Sigmoid colon (tissue), 7 donors: ENCODE data around the gene MCHR1. TPM values are rescaled to one million over a fixed set of nuclear protein-coding genes. Genes with fewer than 3 reads are reported as not detected.
"Not testable (repeated sequence)": the region's sequence is repeated elsewhere in the genome, so short reads cannot be mapped to it uniquely, and the experiment has no call there.

Experiments used
- DNase-seq: peaks from one replicate; pipeline ENCODE4 v3.0.0-alpha.2; 2019
- H3K27ac ChIP-seq, 4 donors: fragments of 200-600 bp; sonication (generic); one replicate each; pipeline ENCODE4 v1.5.1; 2016 to 2019; ENCODE audit warnings: mild to moderate bottlenecking in 1 of 4
- H3K27me3 ChIP-seq, 3 donors: fragments of 200-600 bp; sonication (generic); one replicate each; pipeline ENCODE4 v1.5.1; 2019; ENCODE audit warnings: mild to moderate bottlenecking in 1 of 3
- H3K36me3 ChIP-seq, 4 donors: fragments of 200-600 bp; sonication (generic); one replicate each; pipeline ENCODE4 v1.5.1; 2016 to 2019
- H3K4me1 ChIP-seq, 4 donors: fragments of 200-600 bp; sonication (generic); one replicate each; pipeline ENCODE4 v1.5.1; 2017 to 2019
- H3K4me3 ChIP-seq, 4 donors: fragments of 200-600 bp; sonication (generic); one replicate each; pipeline ENCODE4 v1.5.1; 2017 to 2019; ENCODE audit warnings: mild to moderate bottlenecking in 2 of 4, moderate library complexity in 1 of 4
- H3K9me3 ChIP-seq, 4 donors: fragments of 200-600 bp in 3 of 4; sonication (generic) in 3 of 4; one replicate each; pipeline versions ENCODE4 v1.5.1 to v1.6.1; 2013 to 2019
- EP300 ChIP-seq, 4 donors: sonication (generic); formaldehyde crosslinking; IDR thresholded peaks; one replicate each; pipeline ENCODE4 v1.6.1; 2017; ENCODE audit warnings: antibody characterized with exemption in 4 of 4
- POLR2A ChIP-seq, 2 donors: fragments of 450-650 bp; IDR thresholded peaks; one replicate each; pipeline ENCODE4 v1.6.1; 2016; ENCODE audit warnings: antibody characterized with exemption in 2 of 2, mild to moderate bottlenecking in 2 of 2, moderate library complexity in 2 of 2
- POLR2AphosphoS5 ChIP-seq, 4 donors: sonication (generic); formaldehyde crosslinking; IDR thresholded peaks; one replicate each; pipeline ENCODE4 v1.6.1; 2017; ENCODE audit warnings: antibody characterized with exemption in 4 of 4
- WGBS, 2 donors: extraction: QIAGEN DNeasy Blood & Tissue Kit; methylation state at CpG; one replicate each; pipeline ENCODE4 v1.1.7; 2013; 5-methylcytosine and 5-hydroxymethylcytosine counted together
- intact Hi-C: fragments of 100-400 bp; cut with DNase I; formaldehyde crosslinking; loops from one replicate; pipeline ENCODE4 v1.15.1; 2023
- polyA plus RNA-seq, 3 donors: library from polyadenylated mRNA; stranded (reverse); fragments of 200-250 nt; gene quantifications; one replicate each; pipeline ENCODE4 v1.2.3, GENCODE V29; 2013
- total RNA-seq, 4 donors: library from RNA; depleted of rRNA; stranded (reverse); fragments of >200 nt; gene quantifications; one replicate each; pipeline ENCODE4 v1.1.0, GENCODE V29; 2016
- TF ChIP-seq, protein P1 (sequence below), 4 experiments: fragments of 450-650 bp in 3 of 4; fragments of 200-600 bp in 1 of 4; IDR thresholded peaks; one replicate each; pipeline ENCODE4 v1.5.1; 2016 to 2019; ENCODE audit warnings: antibody characterized with exemption in 4 of 4, mild to moderate bottlenecking in 3 of 4, moderate library complexity in 2 of 4
- donor health status: healthy with polysubstance abuse.
- donor health status: Bipolar disorder and iron deficiency.
- donor health status: healthy.

Gene MCHR1
- total and polyA plus RNA-seq, 7 donors = 0.28 to 0.60 (median 0.44) TPM; not detected in 4

GRCh38 chr22:40718250-40719204 is 39.2 kb downstream of the MCHR1 start:
- H3K27me3 ChIP-seq = no peaks in the 10 kb centered on the region
- no peaks in the 10 kb centered on the region for H3K9me3 ChIP-seq
- intact Hi-C loops = no loop called here
- DNase-seq = no peak
- H3K36me3 ChIP-seq = no peaks in the 10 kb centered on the region
- 80 to 91% methylated on average over 9 of the region's 9 CpGs for WGBS, 2 donors
- H3K27ac ChIP-seq = no peak overlapping the region
- H3K4me3 ChIP-seq = no peak overlapping the region
- peaks cover 0 to 23% (median 15%) of the 10 kb centered on the region in 4 donors for H3K4me1 ChIP-seq
- no peak for TF ChIP-seq EP300 (IDR thresholded peaks at IDR 0.05)
- TF ChIP-seq, protein P1, sequence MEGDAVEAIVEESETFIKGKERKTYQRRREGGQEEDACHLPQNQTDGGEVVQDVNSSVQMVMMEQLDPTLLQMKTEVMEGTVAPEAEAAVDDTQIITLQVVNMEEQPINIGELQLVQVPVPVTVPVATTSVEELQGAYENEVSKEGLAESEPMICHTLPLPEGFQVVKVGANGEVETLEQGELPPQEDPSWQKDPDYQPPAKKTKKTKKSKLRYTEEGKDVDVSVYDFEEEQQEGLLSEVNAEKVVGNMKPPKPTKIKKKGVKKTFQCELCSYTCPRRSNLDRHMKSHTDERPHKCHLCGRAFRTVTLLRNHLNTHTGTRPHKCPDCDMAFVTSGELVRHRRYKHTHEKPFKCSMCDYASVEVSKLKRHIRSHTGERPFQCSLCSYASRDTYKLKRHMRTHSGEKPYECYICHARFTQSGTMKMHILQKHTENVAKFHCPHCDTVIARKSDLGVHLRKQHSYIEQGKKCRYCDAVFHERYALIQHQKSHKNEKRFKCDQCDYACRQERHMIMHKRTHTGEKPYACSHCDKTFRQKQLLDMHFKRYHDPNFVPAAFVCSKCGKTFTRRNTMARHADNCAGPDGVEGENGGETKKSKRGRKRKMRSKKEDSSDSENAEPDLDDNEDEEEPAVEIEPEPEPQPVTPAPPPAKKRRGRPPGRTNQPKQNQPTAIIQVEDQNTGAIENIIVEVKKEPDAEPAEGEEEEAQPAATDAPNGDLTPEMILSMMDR (IDR thresholded peaks at IDR 0.05) = no peak
- no peak for TF ChIP-seq POLR2A (IDR thresholded peaks at IDR 0.05)
- no peak for TF ChIP-seq POLR2AphosphoS5 (IDR thresholded peaks at IDR 0.05)

GRCh38 chr22:40719599-40719998 is 40.3 kb downstream of the MCHR1 start:
- Histone ChIP-seq H3K4me1 (peaks cover 0 to 18% (median 12%) of the 10 kb centered on the region in 4 donors), H3K27me3 (no peaks in the 10 kb centered on the region), H3K36me3 (no peaks in the 10 kb centered on the region), H3K4me3 (no peak overlapping the region), H3K9me3 (no peaks in the 10 kb centered on the region), H3K27ac (no peak overlapping the region)
- no peak for TF ChIP-seq POLR2A (IDR thresholded peaks at IDR 0.05)
- TF ChIP-seq, protein P1 (IDR thresholded peaks at IDR 0.05) = no peak
- no peak for TF ChIP-seq EP300 (IDR thresholded peaks at IDR 0.05)
- TF ChIP-seq POLR2AphosphoS5 (IDR thresholded peaks at IDR 0.05) = no peak
- intact Hi-C loops = no loop called here
- 68 to 87% methylated on average over 6 of the region's 6 CpGs for WGBS, 2 donors
- no peak for DNase-seq

- H3K4me3 ChIP-seq, intact Hi-C loops, H3K36me3 ChIP-seq, DNase-seq, H3K27me3 ChIP-seq, H3K9me3 ChIP-seq: not testable (repeated sequence)
- H3K4me1 ChIP-seq = peaks cover 0 to 16% (median 12%) of the 10 kb centered on the region in 4 donors
- 92 to 95% methylated on average over 6 of the region's 6 CpGs for WGBS, 2 donors
- H3K27ac ChIP-seq = peak overlapping the region in 1 of 4 donors; percentile 65
Measured at GRCh38 chr22:40720156-40720537, 40.9 kb downstream of the MCHR1 start.

GRCh38 chr22:40720538-40721256 is 41.4 kb downstream of the MCHR1 start:
- no peak for DNase-seq
- no peaks in the 10 kb centered on the region for H3K9me3 ChIP-seq
- no peaks in the 10 kb centered on the region for H3K36me3 ChIP-seq
- TF ChIP-seq EP300 (IDR thresholded peaks at IDR 0.05) (no peak), POLR2A (IDR thresholded peaks at IDR 0.05) (no peak), POLR2AphosphoS5 (IDR thresholded peaks at IDR 0.05) (no peak)
- TF ChIP-seq, protein P1 (IDR thresholded peaks at IDR 0.05) = no peak
- H3K27ac ChIP-seq = peak overlapping the region; percentile 4 to 65 (median 14)
- H3K4me1 ChIP-seq = peaks cover 0 to 16% (median 12%) of the 10 kb centered on the region in 4 donors
- H3K4me3 ChIP-seq = no peak overlapping the region
- WGBS, 2 donors = 75 to 79% methylated on average over 11 of the region's 11 CpGs
- intact Hi-C loops = no loop called here
- no peaks in the 10 kb centered on the region for H3K27me3 ChIP-seq

GRCh38 chr22:40721266-40721665 is 42.0 kb downstream of the MCHR1 start:
- peaks cover 0 to 16% (median 12%) of the 10 kb centered on the region in 4 donors for H3K4me1 ChIP-seq
- H3K27ac ChIP-seq = peak overlapping the region; percentile 4 to 65 (median 14)

More at GRCh38 chr22:40721266-40721665, 42.0 kb downstream of the MCHR1 start:
- no peak for DNase-seq
- intact Hi-C loops = no loop called here
- 22 to 33% methylated on average over 6 of the region's 6 CpGs for WGBS, 2 donors
- Histone ChIP-seq H3K27me3 (no peaks in the 10 kb centered on the region), H3K36me3 (no peaks in the 10 kb centered on the region), H3K4me3 (no peak overlapping the region), H3K9me3 (no peaks in the 10 kb centered on the region)
- no peak for TF ChIP-seq EP300 (IDR thresholded peaks at IDR 0.05)
